Vagina (tissue), 2 donors: ENCODE measurements around the gene MAPK6. TPM values are rescaled to one million over a fixed set of nuclear protein-coding genes. Genes with fewer than 3 reads are reported as not detected.

ENCODE experiments used
- DNase-seq, 2 donors: peaks; one replicate each; pipeline ENCODE4 v3.0.0-alpha.2; 2017; ENCODE audit errors: extremely low spot score in 2 of 2
- H3K27ac ChIP-seq: fragments of 200-600 bp; sonication (generic); one replicate; pipeline ENCODE4 v1.5.1; 2019
- H3K27me3 ChIP-seq: fragments of 200-600 bp; sonication (generic); one replicate; pipeline ENCODE4 v1.5.1; 2019
- H3K36me3 ChIP-seq, 2 donors: fragments of 200-600 bp; sonication (generic); one replicate each; pipeline ENCODE4 v1.5.1; 2017 to 2019
- H3K4me1 ChIP-seq: fragments of 200-600 bp; sonication (generic); one replicate; pipeline ENCODE4 v1.5.1; 2019
- H3K4me3 ChIP-seq, 2 donors: fragments of 200-600 bp; sonication (generic); 1 replicate in 1 of 2; 2 replicates in 1 of 2; pipeline ENCODE4 v1.5.1; 2016 to 2019
- H3K9me3 ChIP-seq: fragments of 200-600 bp; sonication (generic); one replicate; pipeline ENCODE4 v1.5.1; 2019
- CTCF ChIP-seq, 3 experiments: fragments of 450-650 bp in 2 of 3; fragments of 200-600 bp in 1 of 3; sonication (generic) in 1 of 3; IDR thresholded peaks; one replicate each; pipeline ENCODE4 v1.5.1; 2017 to 2019; ENCODE audit warnings: antibody characterized with exemption in 3 of 3, mild to moderate bottlenecking in 2 of 3, moderate library complexity in 2 of 3
- POLR2A ChIP-seq, 2 donors: fragments of 450-650 bp; IDR thresholded peaks; one replicate each; pipeline ENCODE4 v1.6.1; 2017; ENCODE audit warnings: antibody characterized with exemption in 2 of 2, mild to moderate bottlenecking in 2 of 2, moderate library complexity in 2 of 2
- POLR2AphosphoS5 ChIP-seq, 2 donors: sonication (generic); formaldehyde crosslinking; IDR thresholded peaks; one replicate each; pipeline ENCODE4 v1.9.0; 2017; ENCODE audit warnings: antibody characterized with exemption in 2 of 2, mild to moderate bottlenecking in 2 of 2, low read depth in 1 of 2; ENCODE audit not compliant: insufficient read depth in 1 of 2
- intact Hi-C: fragments of 100-400 bp; cut with DNase I; formaldehyde crosslinking; loops from one replicate; pipeline ENCODE4 v1.15.1; 2023
- total RNA-seq: library from RNA; depleted of rRNA; stranded (reverse); fragments of >200 nt; gene quantifications from one replicate; pipeline ENCODE4 v1.2.3, GENCODE V29; 2016

Gene MAPK6
- total RNA-seq, 1 donor from 2014 or later = 41.0 TPM

- no peak for DNase-seq
- Histone ChIP-seq H3K36me3 (no peaks in the 10 kb centered on the region), H3K4me3 (no peak overlapping the region), H3K9me3 (no peaks in the 10 kb centered on the region), H3K27me3 (no peaks in the 10 kb centered on the region), H3K27ac (peak overlapping the region; percentile 18), H3K4me1 (peaks cover 39% of the 10 kb centered on the region)
- TF ChIP-seq POLR2AphosphoS5 (IDR thresholded peaks at IDR 0.05; ENCODE audit: insufficient read depth in 1 of 2, low read depth in 1 of 2) (no peak), CTCF (IDR thresholded peaks at IDR 0.05) (no peak), POLR2A (IDR thresholded peaks at IDR 0.05) (no peak)
- intact Hi-C loops = no loop called here
These were observed 79.3 kb downstream of the MAPK6 start for GRCh38 chr15:52098323-52098722.

- Histone ChIP-seq H3K4me1 (peaks cover 31% of the 10 kb centered on the region), H3K36me3 (no peaks in the 10 kb centered on the region), H3K4me3 (no peak overlapping the region), H3K27ac (no peak overlapping the region), H3K9me3 (no peaks in the 10 kb centered on the region), H3K27me3 (no peaks in the 10 kb centered on the region)
- intact Hi-C loops = no loop called here
- TF ChIP-seq POLR2AphosphoS5 (IDR thresholded peaks at IDR 0.05; ENCODE audit: insufficient read depth in 1 of 2, low read depth in 1 of 2) (no peak), CTCF (IDR thresholded peaks at IDR 0.05) (no peak), POLR2A (IDR thresholded peaks at IDR 0.05) (no peak)
- DNase-seq = no peak
These were observed 80.7 kb downstream of the MAPK6 start for GRCh38 chr15:52099651-52100272.

GRCh38 chr15:52100807-52101442, 81.9 kb downstream of the MAPK6 start:
- H3K4me3 ChIP-seq = no peak overlapping the region
- H3K27me3 ChIP-seq = no peaks in the 10 kb centered on the region
- peak in 1 of 2 donors; percentile 95 for DNase-seq
- no peak overlapping the region for H3K27ac ChIP-seq
- no peaks in the 10 kb centered on the region for H3K36me3 ChIP-seq
- peaks cover 24% of the 10 kb centered on the region for H3K4me1 ChIP-seq
- intact Hi-C loops = no loop called here
- no peak for TF ChIP-seq CTCF (IDR thresholded peaks at IDR 0.05)
- peak in 1 of 2 donors; percentile 39 for TF ChIP-seq POLR2AphosphoS5 (IDR thresholded peaks at IDR 0.05; ENCODE audit: insufficient read depth in 1 of 2, low read depth in 1 of 2)
- no peaks in the 10 kb centered on the region for H3K9me3 ChIP-seq

GRCh38 chr15:52101542-52102323, 82.7 kb downstream of the MAPK6 start:
- Histone ChIP-seq H3K27ac (no peak overlapping the region), H3K27me3 (no peaks in the 10 kb centered on the region), H3K9me3 (no peaks in the 10 kb centered on the region), H3K4me3 (no peak overlapping the region), H3K36me3 (no peaks in the 10 kb centered on the region), H3K4me1 (peaks cover 24% of the 10 kb centered on the region)
- TF ChIP-seq POLR2AphosphoS5 (IDR thresholded peaks at IDR 0.05; ENCODE audit: insufficient read depth in 1 of 2, low read depth in 1 of 2) (no peak), POLR2A (IDR thresholded peaks at IDR 0.05) (no peak), CTCF (IDR thresholded peaks at IDR 0.05) (no peak)
- intact Hi-C loops = no loop called here
- no peak for DNase-seq
